Nephron progenitor cell (in vitro differentiated cells): ENCODE measurements around the gene SP1.
"Not testable (repeated sequence)": the region's sequence is repeated elsewhere in the genome, so short reads cannot be mapped to it uniquely, and the experiment has no call there.

ENCODE experiments used
- DNase-seq: peaks from one replicate; pipeline ENCODE4 v3.0.0; 2021
- H3K27ac Mint-ChIP-seq: 2 replicates; pipeline ENCODE4 v1.8.0; 2021; ENCODE audit warnings: mild to moderate bottlenecking, moderate library complexity, mixed read lengths
- H3K27me3 Mint-ChIP-seq: 2 replicates; pipeline ENCODE4 v1.8.0; 2021; ENCODE audit warnings: mild to moderate bottlenecking, low read depth, mixed read lengths; ENCODE audit not compliant: poor library complexity
- H3K36me3 Mint-ChIP-seq: 2 replicates; pipeline ENCODE4 v1.8.0; 2021; ENCODE audit warnings: low read depth, mixed read lengths
- H3K4me1 Mint-ChIP-seq: 2 replicates; pipeline ENCODE4 v1.8.0; 2021; ENCODE audit warnings: mixed read lengths
- H3K4me3 Mint-ChIP-seq: 2 replicates; pipeline ENCODE4 v1.8.0; 2021; ENCODE audit warnings: mild to moderate bottlenecking, moderate library complexity, mixed read lengths
- H3K9me3 Mint-ChIP-seq: 2 replicates; pipeline ENCODE4 v1.8.0; 2021; ENCODE audit warnings: mild to moderate bottlenecking, moderate library complexity, mixed read lengths
- CTCF ChIP-seq: fragments of 200-600 bp; sonication (generic); IDR thresholded peaks from 2 replicates; pipeline ENCODE4 v1.5.0; 2021; ENCODE audit warnings: antibody characterized with exemption

The SP1 gene

GRCh38 chr12:53380104-53380793, at the start of gene SP1:
Gene SP1 (plus strand): TSS chr12:53380176. CDS start chr12:53380292, 116 bp downstream.
- peak; percentile 97 for DNase-seq
- Mint-ChIP-seq H3K4me3 (peak within 1 kb of the TSS; percentile 93), H3K27ac (peak within 1 kb of the TSS; percentile 98), H3K27me3 (no peaks in the 10 kb centered on the region), H3K9me3 (no peaks in the 10 kb centered on the region), H3K4me1 (peaks cover 50% of the 10 kb centered on the region), H3K36me3 (peaks cover 28% of the 10 kb centered on the region)
- no peak for TF ChIP-seq CTCF

GRCh38 chr12:53330671-53331070, 49.3 kb upstream of the SP1 start:
- no peak for TF ChIP-seq CTCF
- peaks cover 66% of the 10 kb centered on the region for H3K4me1 Mint-ChIP-seq
- no peak overlapping the region for H3K4me3 Mint-ChIP-seq
- no peak overlapping the region for H3K27ac Mint-ChIP-seq
- no peaks in the 10 kb centered on the region for H3K36me3 Mint-ChIP-seq
- H3K9me3 Mint-ChIP-seq = no peaks in the 10 kb centered on the region
- peaks cover 20% of the 10 kb centered on the region for H3K27me3 Mint-ChIP-seq
- no peak for DNase-seq

DNA sequence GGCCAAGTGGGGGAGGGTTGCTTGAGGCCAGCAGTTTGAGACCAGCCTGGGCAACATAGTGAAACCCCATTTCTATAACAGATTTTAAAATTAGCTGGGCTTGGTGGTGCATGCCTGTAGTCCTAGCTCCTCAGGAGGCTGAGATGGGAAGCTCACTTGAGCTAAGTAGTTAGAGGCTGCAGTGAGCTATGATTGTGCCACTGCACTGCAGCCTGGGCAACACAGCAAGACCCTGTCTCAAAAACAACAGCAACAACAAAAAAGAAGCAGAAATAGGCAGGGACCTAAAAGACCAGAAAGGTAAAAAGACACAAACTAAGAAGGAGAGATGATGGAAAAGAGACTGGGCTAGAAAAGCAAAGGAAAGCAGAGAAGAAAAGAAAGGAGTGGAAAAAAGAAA, 47.6 kb upstream of the SP1 start:
- peaks cover 67% of the 10 kb centered on the region for H3K4me1 Mint-ChIP-seq
- not testable (repeated sequence) for DNase-seq, H3K36me3 Mint-ChIP-seq, H3K27ac Mint-ChIP-seq, H3K4me3 Mint-ChIP-seq, H3K9me3 Mint-ChIP-seq
- peaks cover 24% of the 10 kb centered on the region for H3K27me3 Mint-ChIP-seq

DNA sequence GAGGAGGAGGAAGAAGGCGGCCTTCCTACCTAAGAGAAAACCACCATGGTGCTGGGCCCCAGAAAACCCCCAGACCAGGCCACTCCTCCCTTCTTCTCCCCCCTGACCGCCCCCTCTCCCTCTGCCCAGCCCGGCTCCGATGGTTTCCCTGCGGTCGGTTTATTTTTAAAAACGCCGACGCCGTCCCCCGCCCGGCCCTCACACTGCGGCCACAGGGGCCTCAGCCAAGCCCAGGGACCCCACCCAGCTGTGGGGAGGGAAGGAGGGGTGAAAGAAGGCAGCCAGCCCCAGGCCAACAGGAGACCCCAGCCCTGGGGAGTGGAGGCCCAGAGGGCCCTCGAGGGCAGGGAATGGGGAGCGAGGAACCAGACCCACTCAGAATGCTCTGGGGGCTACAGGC, 47.2 kb upstream of the SP1 start:
- Mint-ChIP-seq H3K27ac (no peak overlapping the region), H3K27me3 (peaks cover 24% of the 10 kb centered on the region), H3K4me3 (no peak overlapping the region), H3K9me3 (no peaks in the 10 kb centered on the region), H3K36me3 (no peaks in the 10 kb centered on the region), H3K4me1 (peaks cover 67% of the 10 kb centered on the region)
- no peak for TF ChIP-seq CTCF
- no peak for DNase-seq

GRCh38 chr12:53333289-53333688, 46.7 kb upstream of the SP1 start:
- no peak for TF ChIP-seq CTCF
- H3K4me1 Mint-ChIP-seq = peaks cover 67% of the 10 kb centered on the region
- no peak for DNase-seq
- H3K27ac Mint-ChIP-seq = no peak overlapping the region
- no peaks in the 10 kb centered on the region for H3K9me3 Mint-ChIP-seq
- H3K4me3 Mint-ChIP-seq = no peak overlapping the region
- peaks cover 24% of the 10 kb centered on the region for H3K27me3 Mint-ChIP-seq
- no peaks in the 10 kb centered on the region for H3K36me3 Mint-ChIP-seq

- no peak for DNase-seq
- H3K4me1 Mint-ChIP-seq = peaks cover 70% of the 10 kb centered on the region
- H3K9me3 Mint-ChIP-seq = no peaks in the 10 kb centered on the region
- no peak for TF ChIP-seq CTCF
- H3K27me3 Mint-ChIP-seq = peaks cover 22% of the 10 kb centered on the region
- no peak overlapping the region for H3K4me3 Mint-ChIP-seq
- H3K27ac Mint-ChIP-seq = no peak overlapping the region
- H3K36me3 Mint-ChIP-seq = no peaks in the 10 kb centered on the region
These were observed 46.1 kb upstream of the SP1 start for GRCh38 chr12:53333845-53334244.
